Erythroblast (primary cell): Measurements from ENCODE around the gene DDX11.
"Not testable (repeated sequence)": the region's sequence is repeated elsewhere in the genome, so short reads cannot be mapped to it uniquely, and the experiment has no call there.

Source experiments
- GATA1 ChIP-seq: IDR thresholded peaks from 2 replicates; pipeline ENCODE4 v1.6.1; 2011; ENCODE audit warnings: low read depth, mild to moderate bottlenecking, control low read depth, low read length, moderate library complexity
- POLR2A ChIP-seq: IDR thresholded peaks from 2 replicates; pipeline ENCODE4 v1.6.1; 2011; ENCODE audit warnings: mild to moderate bottlenecking, low read length

DNA sequence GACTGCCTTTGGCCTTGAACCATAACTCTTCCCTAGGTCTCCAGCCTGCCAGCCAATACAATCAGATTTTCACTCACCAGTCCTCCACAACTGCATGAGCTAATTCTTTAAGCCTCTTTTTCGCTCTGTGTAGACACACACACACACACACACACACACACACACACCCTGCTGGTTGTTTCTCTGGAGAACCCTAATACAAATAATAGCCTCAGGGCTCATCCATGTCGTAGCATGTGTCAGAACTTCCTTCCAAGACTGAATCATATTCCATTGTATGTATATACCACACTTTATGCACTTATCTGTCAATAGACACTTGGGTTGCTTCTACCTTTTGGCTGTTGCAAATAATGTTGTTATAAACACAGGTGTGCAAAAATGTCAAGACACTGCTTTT, 6.0 kb upstream of the DDX11 start:
- TF ChIP-seq POLR2A, GATA1: not testable (repeated sequence)
